ENCODE measurements around the gene CTIF. TPM values are rescaled to one million over a fixed set of nuclear protein-coding genes. Genes with fewer than 3 reads are reported as not detected.

The CTIF gene
- total RNA-seq, 1 experiment from 2014 or later: 5.8 TPM

GRCh38 chr18:48838166-48838775 is 299.4 kb downstream of the CTIF start:
- H3F3A ChIP-seq (ENCODE audit: low read length, unreplicated experiment): no peaks in the 10 kb centered on the region
- POLR2A ChIA-PET (ENCODE audit: unreplicated experiment): interaction anchor here (0.8 kb wide), 1 partner anchor 77 kb away, joined by 3 read pairs; no protein-coding TSS in a partner anchor
- peak overlapping the region; percentile 82 for H3K27ac ChIP-seq (ENCODE audit: low read length)
- peak overlapping the region; percentile 62; the same call in 1 of the 2 replicates for H3K9ac ChIP-seq (ENCODE audit: low read length)
- BruUV-seq (replicated peaks): no TSS peak
- no peak overlapping the region for H2AFZ ChIP-seq (ENCODE audit: low read length)
- H3K9me3 ChIP-seq (ENCODE audit: low read length): no peaks in the 10 kb centered on the region
- 0 out of 2 replicates have a peak overlapping the region, but pooled peaks have one; percentile 37 for H3K4me2 ChIP-seq (ENCODE audit: low read length)
- no peaks in the 10 kb centered on the region for H3K9me2 ChIP-seq (replicated peaks; ENCODE audit: low read length)
- intact Hi-C loops (cut with micrococcal nuclease): no loop called here
- ATAC-seq (no peak), DNase-seq (no peak)
- CTCF ChIA-PET: no interaction called here
- H3K4me3 ChIP-seq (ENCODE audit: low read length): no peak overlapping the region
- peaks cover 39% of the 10 kb centered on the region for H3K4me1 ChIP-seq (ENCODE audit: insufficient read depth, low read length)
- H3K79me2 ChIP-seq (ENCODE audit: low read length): no peaks in the 10 kb centered on the region
- H4K20me1 ChIP-seq (ENCODE audit: low read length): no peaks in the 10 kb centered on the region
- H3K36me3 ChIP-seq (ENCODE audit: low read depth, low read length): no peaks in the 10 kb centered on the region
- no peaks in the 10 kb centered on the region for H3K27me3 ChIP-seq (ENCODE audit: low read length)
- TF ChIP-seq EZH2phosphoT487 (IDR thresholded peaks at IDR 0.05; ENCODE audit: borderline replicate concordance, low read length): no peak
- no peak for TF ChIP-seq CTCF (conservative IDR thresholded peaks at IDR 0.05; ENCODE audit: low read depth, low read length)
- no peak for TF ChIP-seq EZH2 (IDR thresholded peaks at IDR 0.05; ENCODE audit: low read length, unreplicated experiment)

GRCh38 chr18:48838921-48839818 is 300.3 kb downstream of the CTIF start:
- Histone ChIP-seq H3F3A (ENCODE audit: low read length, unreplicated experiment) (no peaks in the 10 kb centered on the region), H3K4me3 (ENCODE audit: low read length) (no peak overlapping the region), H2AFZ (ENCODE audit: low read length) (no peak overlapping the region), H3K79me2 (ENCODE audit: low read length) (no peaks in the 10 kb centered on the region), H3K4me2 (ENCODE audit: low read length) (peak overlapping the region; percentile 37), H3K27ac (ENCODE audit: low read length) (peak overlapping the region; percentile 82), H3K4me1 (ENCODE audit: insufficient read depth, low read length) (peaks cover 30% of the 10 kb centered on the region), H4K20me1 (ENCODE audit: low read length) (no peaks in the 10 kb centered on the region), H3K9me3 (ENCODE audit: low read length) (no peaks in the 10 kb centered on the region), H3K27me3 (ENCODE audit: low read length) (no peaks in the 10 kb centered on the region), H3K9ac (ENCODE audit: low read length) (peak overlapping the region; percentile 62), H3K36me3 (ENCODE audit: low read depth, low read length) (no peaks in the 10 kb centered on the region), H3K9me2 (replicated peaks; ENCODE audit: low read length) (no peaks in the 10 kb centered on the region)
- ChIA-PET CTCF (no interaction called here), POLR2A (ENCODE audit: unreplicated experiment) (interaction anchor here (0.8 kb wide), 1 partner anchor 78 kb away, joined by 3 read pairs; no protein-coding TSS in a partner anchor)
- DNase-seq (peak; percentile 51), ATAC-seq (peak; percentile 47)
- intact Hi-C loops (cut with micrococcal nuclease): no loop called here
- TF ChIP-seq CTCF (conservative IDR thresholded peaks at IDR 0.05; ENCODE audit: low read depth, low read length) (no peak), EZH2 (IDR thresholded peaks at IDR 0.05; ENCODE audit: low read length, unreplicated experiment) (no peak), EZH2phosphoT487 (IDR thresholded peaks at IDR 0.05; ENCODE audit: borderline replicate concordance, low read length) (no peak)
- BruUV-seq (replicated peaks): no TSS peak
